Chondrocyte (in vitro differentiated cells): Measurements from ENCODE around the gene GCNT1. TPM values are rescaled to one million over a fixed set of nuclear protein-coding genes. Genes with fewer than 3 reads are reported as not detected.
"Not testable (repeated sequence)": the region's sequence is repeated elsewhere in the genome, so short reads cannot be mapped to it uniquely, and the experiment has no call there.

Experiments used
- DNase-seq: peaks from one replicate; pipeline ENCODE4 v3.0.0; 2021; ENCODE audit warnings: mixed read lengths, low spot score
- H3K27ac Mint-ChIP-seq: one replicate; pipeline ENCODE4 v1.8.0; 2021; ENCODE audit warnings: mild to moderate bottlenecking, moderate library complexity, mixed read lengths; ENCODE audit not compliant: unreplicated experiment
- H3K27me3 Mint-ChIP-seq: 2 replicates; pipeline ENCODE4 v1.8.0; 2021; ENCODE audit warnings: low read depth, mixed read lengths
- H3K36me3 Mint-ChIP-seq: 2 replicates; pipeline ENCODE4 v1.8.0; 2021; ENCODE audit warnings: low read depth, mixed read lengths
- H3K4me1 Mint-ChIP-seq: 2 replicates; pipeline ENCODE4 v1.8.0; 2021; ENCODE audit warnings: low read depth, mild to moderate bottlenecking, mixed read lengths
- H3K4me3 Mint-ChIP-seq: one replicate; pipeline ENCODE4 v1.8.0; 2021; ENCODE audit warnings: mild to moderate bottlenecking, moderate library complexity, mixed read lengths; ENCODE audit not compliant: unreplicated experiment
- H3K9me3 Mint-ChIP-seq: 2 replicates; pipeline ENCODE4 v1.8.0; 2021; ENCODE audit warnings: low read depth, mixed read lengths
- total RNA-seq: library from RNA; stranded (reverse); gene quantifications from 3 replicates; pipeline ENCODE4 v1.2.1, GENCODE V29; 2021
- TF ChIP-seq, protein P1 (sequence below): fragments of 200-600 bp; sonication (generic); IDR thresholded peaks from 2 replicates; pipeline ENCODE4 v1.5.0; 2021; ENCODE audit warnings: antibody characterized with exemption, mild to moderate bottlenecking, moderate library complexity

GCNT1 gene
- total RNA-seq, 1 donor from 2014 or later, result 11.0 TPM

- H3K4me1 Mint-ChIP-seq, result peaks cover 21% of the 10 kb centered on the region
These were observed 6.7 kb downstream of the GCNT1 start for GRCh38 chr9:76465442-76466298.

GRCh38 chr9:76466299-76466605 is 7.3 kb downstream of the GCNT1 start:
- Mint-ChIP-seq H3K9me3 (no peaks in the 10 kb centered on the region), H3K27ac (no peak overlapping the region), H3K36me3 (peaks cover 4% of the 10 kb centered on the region), H3K27me3 (no peaks in the 10 kb centered on the region), H3K4me1 (peaks cover 22% of the 10 kb centered on the region), H3K4me3 (no peak overlapping the region)
- TF ChIP-seq, protein P1, sequence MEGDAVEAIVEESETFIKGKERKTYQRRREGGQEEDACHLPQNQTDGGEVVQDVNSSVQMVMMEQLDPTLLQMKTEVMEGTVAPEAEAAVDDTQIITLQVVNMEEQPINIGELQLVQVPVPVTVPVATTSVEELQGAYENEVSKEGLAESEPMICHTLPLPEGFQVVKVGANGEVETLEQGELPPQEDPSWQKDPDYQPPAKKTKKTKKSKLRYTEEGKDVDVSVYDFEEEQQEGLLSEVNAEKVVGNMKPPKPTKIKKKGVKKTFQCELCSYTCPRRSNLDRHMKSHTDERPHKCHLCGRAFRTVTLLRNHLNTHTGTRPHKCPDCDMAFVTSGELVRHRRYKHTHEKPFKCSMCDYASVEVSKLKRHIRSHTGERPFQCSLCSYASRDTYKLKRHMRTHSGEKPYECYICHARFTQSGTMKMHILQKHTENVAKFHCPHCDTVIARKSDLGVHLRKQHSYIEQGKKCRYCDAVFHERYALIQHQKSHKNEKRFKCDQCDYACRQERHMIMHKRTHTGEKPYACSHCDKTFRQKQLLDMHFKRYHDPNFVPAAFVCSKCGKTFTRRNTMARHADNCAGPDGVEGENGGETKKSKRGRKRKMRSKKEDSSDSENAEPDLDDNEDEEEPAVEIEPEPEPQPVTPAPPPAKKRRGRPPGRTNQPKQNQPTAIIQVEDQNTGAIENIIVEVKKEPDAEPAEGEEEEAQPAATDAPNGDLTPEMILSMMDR, result no peak
- no peak for DNase-seq

More at GRCh38 chr9:76465442-76466298, 6.7 kb downstream of the GCNT1 start:
- peaks cover 4% of the 10 kb centered on the region for H3K36me3 Mint-ChIP-seq
- DNase-seq, result no peak
- no peak overlapping the region for H3K27ac Mint-ChIP-seq
- no peaks in the 10 kb centered on the region for H3K27me3 Mint-ChIP-seq
- H3K9me3 Mint-ChIP-seq, result no peaks in the 10 kb centered on the region
- TF ChIP-seq, protein P1, result no peak
- H3K4me3 Mint-ChIP-seq, result no peak overlapping the region

- Mint-ChIP-seq H3K27me3 (no peaks in the 10 kb centered on the region), H3K4me3 (no peak overlapping the region), H3K27ac (no peak overlapping the region), H3K4me1 (peaks cover 24% of the 10 kb centered on the region), H3K9me3 (peaks cover 6% of the 10 kb centered on the region), H3K36me3 (peaks cover 4% of the 10 kb centered on the region)
- TF ChIP-seq, protein P1, result no peak
- no peak for DNase-seq
These were observed 15.4 kb downstream of the GCNT1 start for GRCh38 chr9:76474419-76474818.

DNA sequence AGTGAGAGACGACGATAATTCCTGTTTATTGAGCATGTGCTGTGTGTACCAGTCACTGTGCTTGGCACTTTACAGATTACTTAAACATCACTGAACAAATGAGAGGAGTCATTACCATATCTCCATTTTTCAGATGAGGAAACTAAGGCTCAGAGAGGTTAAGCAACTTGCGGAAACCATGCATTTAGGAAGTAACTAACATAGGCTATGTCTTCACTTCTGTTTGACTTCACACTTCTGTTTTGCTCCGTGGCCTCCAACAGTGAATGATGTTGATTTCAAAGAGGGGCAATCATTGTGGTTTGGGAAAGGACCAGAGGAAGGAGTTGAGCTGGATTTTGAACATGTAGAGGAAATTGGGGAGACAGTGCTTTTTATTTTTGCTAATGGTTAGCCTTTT is 16.7 kb downstream of the GCNT1 start:
- no peak for DNase-seq
- H3K4me3 Mint-ChIP-seq, result no peak overlapping the region
- H3K27ac Mint-ChIP-seq, result no peak overlapping the region
- TF ChIP-seq, protein P1, result no peak
- H3K9me3 Mint-ChIP-seq, result peaks cover 9% of the 10 kb centered on the region
- no peaks in the 10 kb centered on the region for H3K27me3 Mint-ChIP-seq
- peaks cover 24% of the 10 kb centered on the region for H3K4me1 Mint-ChIP-seq
- peaks cover 6% of the 10 kb centered on the region for H3K36me3 Mint-ChIP-seq

DNA sequence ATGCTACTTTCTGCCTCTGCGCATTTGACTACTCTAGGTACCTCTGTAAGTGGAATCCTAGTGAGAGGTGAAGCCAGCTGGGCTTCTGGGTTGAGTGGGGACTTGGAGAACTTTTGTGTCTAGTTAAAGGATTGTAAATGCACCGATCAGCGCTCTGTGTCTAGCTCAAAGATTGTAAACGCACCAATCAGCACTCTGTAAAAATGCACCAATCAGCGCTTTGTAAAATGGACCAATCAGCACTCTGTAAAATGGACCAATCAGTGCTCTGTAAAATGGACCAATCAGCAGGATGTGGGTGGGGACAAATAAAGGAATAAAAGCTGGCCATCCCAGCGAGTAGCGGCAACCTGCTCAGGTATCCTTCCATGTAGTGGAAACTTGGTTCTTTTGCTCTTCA is 18.8 kb downstream of the GCNT1 start:
- not testable (repeated sequence) for H3K9me3 Mint-ChIP-seq, H3K36me3 Mint-ChIP-seq, H3K4me1 Mint-ChIP-seq, H3K27ac Mint-ChIP-seq, H3K4me3 Mint-ChIP-seq, DNase-seq, H3K27me3 Mint-ChIP-seq

DNA sequence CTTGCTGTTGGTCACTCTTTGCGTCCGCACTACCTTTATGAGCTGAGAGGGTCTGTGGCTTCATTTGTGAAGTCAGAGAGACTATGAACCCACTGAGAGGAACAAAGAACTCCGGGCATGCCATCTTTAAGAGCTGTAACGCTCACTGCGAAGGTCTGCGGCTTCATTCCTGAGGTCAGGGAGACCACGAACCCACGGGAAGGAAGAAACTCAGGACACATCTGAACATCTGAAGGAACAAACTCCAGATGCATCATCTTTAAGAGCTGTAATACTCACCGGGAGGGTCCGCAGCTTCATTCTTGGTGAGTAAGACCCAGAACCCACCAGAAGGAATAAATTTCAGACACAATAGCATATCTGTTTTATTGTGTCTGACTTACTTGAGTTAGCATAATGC is 19.2 kb downstream of the GCNT1 start:
- Mint-ChIP-seq H3K27me3 (no peaks in the 10 kb centered on the region), H3K9me3 (peaks cover 9% of the 10 kb centered on the region), H3K36me3 (peaks cover 6% of the 10 kb centered on the region), H3K4me1 (peaks cover 5% of the 10 kb centered on the region), H3K27ac (no peak overlapping the region), H3K4me3 (no peak overlapping the region)
- DNase-seq, result no peak
- TF ChIP-seq, protein P1, result no peak

- not testable (repeated sequence) for H3K4me3 Mint-ChIP-seq, H3K9me3 Mint-ChIP-seq, H3K4me1 Mint-ChIP-seq, H3K36me3 Mint-ChIP-seq, H3K27me3 Mint-ChIP-seq, H3K27ac Mint-ChIP-seq, DNase-seq
These were observed 20.4 kb downstream of the GCNT1 start for GRCh38 chr9:76479337-76479736.
